Body of pancreas (tissue), 4 donors: ENCODE data around the gene WEE1. TPM values are rescaled to one million over a fixed set of nuclear protein-coding genes. Genes with fewer than 3 reads are reported as not detected.

Experiments used
- ATAC-seq: fragments of 150-250 bp; one replicate; pipeline ENCODE4 v1.9.1; 2016
- DNase-seq, 4 donors: peaks; one replicate each; pipeline ENCODE4 v3.0.0-alpha.2; 2019
- H3K27ac ChIP-seq, 4 donors: fragments of 200-600 bp; sonication (generic); 1 replicate in 3 of 4; 2 replicates in 1 of 4; pipeline versions ENCODE4 v1.5.1 to v1.6.1; 2016 to 2019; ENCODE audit warnings: mild to moderate bottlenecking in 1 of 4, mixed read lengths in 1 of 4, moderate library complexity in 1 of 4
- H3K27me3 ChIP-seq, 2 donors: fragments of 200-600 bp; sonication (generic); one replicate each; pipeline ENCODE4 v1.6.0; 2016; ENCODE audit warnings: mild to moderate bottlenecking in 1 of 2
- H3K36me3 ChIP-seq, 2 donors: fragments of 200-600 bp; sonication (generic); replicated peaks in 1 of 2; 2 replicates each; pipeline ENCODE4 v1.5.1; 2016; ENCODE audit warnings: low read depth in 2 of 2; ENCODE audit not compliant: insufficient read depth in 1 of 2
- H3K4me1 ChIP-seq: fragments of 200-600 bp; sonication (generic); one replicate; pipeline ENCODE4 v1.6.0; 2016
- H3K4me3 ChIP-seq, 2 donors: fragments of 200-600 bp; sonication (generic); 1 replicate in 1 of 2; 2 replicates in 1 of 2; pipeline ENCODE4 v1.5.1; 2016 to 2019
- H3K9me3 ChIP-seq, 3 donors: fragments of 200-600 bp; sonication (generic); 1 replicate in 2 of 3; 2 replicates in 1 of 3; pipeline ENCODE4 v1.5.1; 2016
- POLR2A ChIP-seq, 3 donors: fragments of 450-650 bp; IDR thresholded peaks; one replicate each; pipeline ENCODE4 v1.6.1; 2016; ENCODE audit warnings: antibody characterized with exemption in 3 of 3, mild to moderate bottlenecking in 2 of 3
- WGBS, 2 donors: methylation state at CpG; one replicate each; pipeline ENCODE4 v1.1.5; 2017; 5-methylcytosine and 5-hydroxymethylcytosine counted together
- intact Hi-C: fragments of 100-400 bp; cut with DNase I; formaldehyde crosslinking; loops from one replicate; pipeline ENCODE4 v1.15.1; 2023
- total RNA-seq, 2 donors: library from RNA; depleted of rRNA; stranded (reverse); fragments of >200 nt; gene quantifications; one replicate each; pipeline ENCODE4 v1.1.0, GENCODE V29; 2016
- TF ChIP-seq, protein P1 (sequence below), 7 experiments: fragments of 450-650 bp in 4 of 7; fragments of 200-600 bp in 3 of 7; sonication (generic) in 3 of 7; IDR thresholded peaks; one replicate each; pipeline ENCODE4 v1.5.1; 2016 to 2019; ENCODE audit warnings: antibody characterized with exemption in 7 of 7

Gene WEE1
- total RNA-seq, 2 donors from 2014 or later, result 11.2 to 16.8 TPM

DNA sequence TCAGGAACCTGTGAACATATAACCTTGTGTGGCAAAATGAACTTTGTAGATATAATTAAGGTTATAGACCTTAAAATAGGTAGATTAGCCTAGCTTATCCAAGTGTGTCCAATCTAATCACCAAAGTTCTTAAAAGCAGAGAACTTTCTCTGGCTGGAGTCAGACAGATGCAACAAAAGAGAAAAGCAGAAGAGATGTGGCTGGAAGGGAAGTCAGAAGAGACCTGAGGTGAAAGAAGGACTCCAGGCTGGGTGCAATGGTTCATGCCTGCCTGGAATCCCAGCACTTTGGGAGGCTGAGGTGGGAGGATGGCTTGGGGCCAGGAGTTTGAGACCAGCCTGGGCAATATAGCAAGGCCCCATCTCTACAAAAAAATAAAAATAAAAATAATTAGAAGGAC, 51.0 kb downstream of the WEE1 start:
- Histone ChIP-seq H3K4me3 (no peak overlapping the region), H3K27me3 (no peaks in the 10 kb centered on the region), H3K36me3 (no peaks in the 10 kb centered on the region), H3K9me3 (no peaks in the 10 kb centered on the region), H3K27ac (no peak overlapping the region), H3K4me1 (no peaks in the 10 kb centered on the region)
- ATAC-seq (no peak), DNase-seq (no peak)
- intact Hi-C loops, result no loop called here
- no peak for TF ChIP-seq POLR2A (IDR thresholded peaks at IDR 0.05)
- TF ChIP-seq, protein P1, sequence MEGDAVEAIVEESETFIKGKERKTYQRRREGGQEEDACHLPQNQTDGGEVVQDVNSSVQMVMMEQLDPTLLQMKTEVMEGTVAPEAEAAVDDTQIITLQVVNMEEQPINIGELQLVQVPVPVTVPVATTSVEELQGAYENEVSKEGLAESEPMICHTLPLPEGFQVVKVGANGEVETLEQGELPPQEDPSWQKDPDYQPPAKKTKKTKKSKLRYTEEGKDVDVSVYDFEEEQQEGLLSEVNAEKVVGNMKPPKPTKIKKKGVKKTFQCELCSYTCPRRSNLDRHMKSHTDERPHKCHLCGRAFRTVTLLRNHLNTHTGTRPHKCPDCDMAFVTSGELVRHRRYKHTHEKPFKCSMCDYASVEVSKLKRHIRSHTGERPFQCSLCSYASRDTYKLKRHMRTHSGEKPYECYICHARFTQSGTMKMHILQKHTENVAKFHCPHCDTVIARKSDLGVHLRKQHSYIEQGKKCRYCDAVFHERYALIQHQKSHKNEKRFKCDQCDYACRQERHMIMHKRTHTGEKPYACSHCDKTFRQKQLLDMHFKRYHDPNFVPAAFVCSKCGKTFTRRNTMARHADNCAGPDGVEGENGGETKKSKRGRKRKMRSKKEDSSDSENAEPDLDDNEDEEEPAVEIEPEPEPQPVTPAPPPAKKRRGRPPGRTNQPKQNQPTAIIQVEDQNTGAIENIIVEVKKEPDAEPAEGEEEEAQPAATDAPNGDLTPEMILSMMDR (IDR thresholded peaks at IDR 0.05), result no peak

GRCh38 chr11:9625162-9625561, 51.7 kb downstream of the WEE1 start:
- H3K27ac ChIP-seq, result no peak overlapping the region
- DNase-seq (no peak), ATAC-seq (no peak)
- WGBS, 2 donors, result 82 to 84% methylated on average over 6 of the region's 6 CpGs
- intact Hi-C loops, result no loop called here
- H3K4me3 ChIP-seq, result no peak overlapping the region
- H3K36me3 ChIP-seq, result no peaks in the 10 kb centered on the region
- TF ChIP-seq POLR2A (IDR thresholded peaks at IDR 0.05), result no peak
- TF ChIP-seq, protein P1 (IDR thresholded peaks at IDR 0.05), result no peak
- no peaks in the 10 kb centered on the region for H3K9me3 ChIP-seq
- no peaks in the 10 kb centered on the region for H3K27me3 ChIP-seq
- H3K4me1 ChIP-seq, result no peaks in the 10 kb centered on the region

DNA sequence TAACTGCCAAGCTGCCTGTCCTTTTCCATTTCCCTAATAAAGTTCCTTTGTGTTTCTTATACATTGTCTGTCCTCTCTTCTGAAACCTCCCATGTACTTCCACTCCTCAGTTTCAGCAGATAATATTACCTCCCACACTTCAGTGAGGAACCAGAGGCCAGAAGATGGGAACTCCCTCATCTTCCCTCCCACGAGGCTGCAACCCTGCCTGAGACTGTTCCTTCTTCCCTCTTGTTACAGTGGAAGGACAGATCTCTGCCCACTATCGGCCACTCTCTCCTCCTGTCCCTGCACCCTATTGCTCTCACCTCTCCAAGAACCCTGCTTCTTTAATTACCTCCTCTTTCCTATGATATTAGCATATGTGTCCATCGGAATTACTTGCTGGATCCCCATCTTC, 52.3 kb downstream of the WEE1 start:
- Histone ChIP-seq H3K36me3 (no peaks in the 10 kb centered on the region), H3K4me1 (no peaks in the 10 kb centered on the region), H3K27me3 (no peaks in the 10 kb centered on the region), H3K27ac (no peak overlapping the region), H3K4me3 (no peak overlapping the region), H3K9me3 (no peaks in the 10 kb centered on the region)
- no peak for DNase-seq
- ATAC-seq, result no peak
- intact Hi-C loops, result no loop called here
- no peak for TF ChIP-seq POLR2A (IDR thresholded peaks at IDR 0.05)
- TF ChIP-seq, protein P1 (IDR thresholded peaks at IDR 0.05), result no peak
- 48 to 49% methylated on average over 3 of the region's 3 CpGs for WGBS, 2 donors

DNA sequence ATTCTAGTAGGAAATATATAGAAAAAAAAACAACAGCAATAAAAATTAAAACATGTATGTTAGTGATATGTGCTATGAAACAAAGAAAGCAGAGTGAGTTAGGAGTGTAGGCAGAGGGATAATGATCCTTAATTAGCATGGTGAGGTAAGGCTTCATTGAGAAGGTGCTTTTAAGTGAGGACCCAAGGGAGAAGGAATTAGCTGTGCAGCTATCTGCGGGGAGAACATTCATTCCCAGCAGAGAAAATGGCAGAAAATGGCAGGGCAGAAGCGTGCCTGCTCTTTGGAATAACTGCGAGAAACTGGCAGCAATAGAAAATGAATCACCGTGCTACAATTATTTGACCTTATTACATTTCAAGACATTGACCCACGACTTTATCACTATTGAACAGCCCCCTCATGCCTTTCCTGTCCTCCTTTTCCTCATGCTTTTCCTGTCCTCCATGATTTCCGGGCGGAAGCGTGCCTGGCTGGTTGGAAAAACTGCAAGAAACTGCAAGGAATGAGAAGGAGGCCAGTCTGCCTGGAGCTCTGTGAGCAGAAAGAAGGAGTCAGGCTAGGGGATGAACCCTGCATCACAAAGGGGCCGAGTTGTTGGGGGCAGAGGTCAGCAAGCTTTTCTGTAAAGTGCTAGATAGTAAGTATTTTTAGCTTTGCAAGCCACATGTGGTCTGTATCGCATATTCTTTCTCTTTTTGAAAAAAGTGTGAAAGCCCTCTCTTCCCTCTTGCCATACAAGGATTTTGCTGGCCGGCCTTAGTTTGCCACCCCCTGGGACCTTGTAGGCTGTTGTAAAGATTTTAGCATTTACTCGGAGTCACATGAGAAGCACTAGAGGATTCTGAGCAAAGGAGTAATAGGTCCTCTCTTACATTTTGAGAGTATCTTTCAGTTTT, 53.3 kb downstream of the WEE1 start:
- no peak overlapping the region for H3K4me3 ChIP-seq
- intact Hi-C loops, result no loop called here
- DNase-seq (no peak), ATAC-seq (no peak)
- H3K36me3 ChIP-seq, result no peaks in the 10 kb centered on the region
- no peaks in the 10 kb centered on the region for H3K27me3 ChIP-seq
- H3K4me1 ChIP-seq, result no peaks in the 10 kb centered on the region
- WGBS, 2 donors, result 62 to 71% methylated on average over 12 of the region's 12 CpGs
- TF ChIP-seq, protein P1 (IDR thresholded peaks at IDR 0.05), result no peak
- no peak for TF ChIP-seq POLR2A (IDR thresholded peaks at IDR 0.05)
- H3K9me3 ChIP-seq, result no peaks in the 10 kb centered on the region
- no peak overlapping the region for H3K27ac ChIP-seq

DNA sequence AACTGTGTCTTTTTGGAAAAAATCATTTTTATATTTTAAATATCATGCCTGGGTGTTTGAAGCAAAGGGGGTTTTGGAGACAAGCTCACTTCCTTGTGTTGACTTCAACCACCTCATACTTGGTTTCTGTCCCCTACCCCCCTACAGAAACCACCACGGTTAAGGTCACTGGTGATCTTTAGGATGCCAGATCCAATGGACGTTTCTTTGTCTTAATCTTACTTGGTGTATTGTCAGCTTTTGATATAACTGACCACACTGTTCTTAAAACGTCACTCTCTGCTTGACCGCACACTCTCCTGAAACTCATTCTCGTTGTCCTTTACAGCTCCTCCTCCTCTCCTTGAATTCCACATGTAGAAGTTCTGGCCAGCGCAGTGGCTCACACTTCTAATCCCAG, 55.6 kb downstream of the WEE1 start:
- no peak for TF ChIP-seq POLR2A (IDR thresholded peaks at IDR 0.05)
- TF ChIP-seq, protein P1 (IDR thresholded peaks at IDR 0.05), result no peak
- no peaks in the 10 kb centered on the region for H3K4me1 ChIP-seq
- ATAC-seq, result no peak
- no peak overlapping the region for H3K27ac ChIP-seq
- no peak overlapping the region for H3K4me3 ChIP-seq
- no peaks in the 10 kb centered on the region for H3K36me3 ChIP-seq
- DNase-seq, result no peak
- no peaks in the 10 kb centered on the region for H3K27me3 ChIP-seq
- WGBS, 2 donors, result 78 to 82% methylated on average over 6 of the region's 6 CpGs
- no peaks in the 10 kb centered on the region for H3K9me3 ChIP-seq
- intact Hi-C loops, result no loop called here
